PC-9 (cell line): ENCODE data around the gene FAM171A1. TPM values are rescaled to one million over a fixed set of nuclear protein-coding genes. Genes with fewer than 3 reads are reported as not detected.

Experiments
- BruUV-seq: library from RNA; stranded (reverse); fragments of 400-500 nt; replicated peaks from 2 replicates; lab custom pipeline; 2021; lab: Mats Ljungman, UMichigan
- CTCF ChIA-PET: fragments of 300-600 bp; sonication (Branson Sonifier 250); formaldehyde crosslinking; loops from one replicate; lab custom pipeline; 2022; ENCODE audit warnings: antibody characterized with exemption; lab: Charles Lee
- POLR2A ChIA-PET: fragments of 300-600 bp; sonication (Branson Sonifier 250); formaldehyde crosslinking; loops from one replicate; lab custom pipeline; 2022; ENCODE audit warnings: antibody characterized with exemption; ENCODE audit not compliant: unreplicated experiment; lab: Charles Lee
- DNase-seq, 2 experiments: peaks; one replicate each; pipeline versions ENCODE4 v3.0.0 to v3.0.0-alpha.2; 2015 to 2022; ENCODE audit warnings: mixed read lengths in 1 of 2
- H2AFZ ChIP-seq: fragments of 200-600 bp; sonication (generic); 2 replicates; pipeline ENCODE4 v1.8.1; 2017; ENCODE audit warnings: antibody characterized with exemption
- H3F3A ChIP-seq: fragments of 200-600 bp; sonication (generic); 2 replicates; pipeline ENCODE4 v1.8.1; 2017; ENCODE audit warnings: antibody characterized with exemption, mild to moderate bottlenecking, low read depth; ENCODE audit not compliant: insufficient read depth
- H3K27ac ChIP-seq: fragments of 200-600 bp; sonication (generic); 2 replicates; pipeline ENCODE4 v1.6.1; 2016; ENCODE audit warnings: mixed run types
- H3K27me3 ChIP-seq: fragments of 200-600 bp; sonication (generic); 2 replicates; pipeline ENCODE4 v1.6.1; 2016; ENCODE audit warnings: low read depth, mixed run types; ENCODE audit not compliant: insufficient read depth
- H3K36me3 ChIP-seq: fragments of 200-600 bp; sonication (generic); 2 replicates; pipeline ENCODE4 v1.6.1; 2016; ENCODE audit warnings: low read depth, mixed run types
- H3K4me1 ChIP-seq: fragments of 200-600 bp; sonication (generic); replicated peaks from 2 replicates; pipeline ENCODE4 v1.6.1; 2016; ENCODE audit warnings: mixed run types; ENCODE audit not compliant: insufficient read depth
- H3K4me2 ChIP-seq: fragments of 200-600 bp; sonication (generic); 2 replicates; pipeline ENCODE4 v1.6.1; 2017; ENCODE audit warnings: mixed run types
- H3K4me3 ChIP-seq: fragments of 200-600 bp; sonication (generic); 2 replicates; pipeline ENCODE4 v1.6.1; 2016; ENCODE audit warnings: mixed run types
- H3K79me2 ChIP-seq: fragments of 200-600 bp; sonication (generic); 2 replicates; pipeline ENCODE4 v1.6.1; 2017; ENCODE audit warnings: low read depth, mixed run types
- H3K9me2 ChIP-seq: fragments of 200-600 bp; sonication (generic); 2 replicates; pipeline ENCODE4 v1.8.1; 2017; ENCODE audit warnings: mild to moderate bottlenecking; ENCODE audit not compliant: insufficient read depth
- H3K9me3 ChIP-seq: fragments of 200-600 bp; sonication (generic); 2 replicates; pipeline ENCODE4 v1.8.1; 2016; ENCODE audit warnings: low read depth; ENCODE audit not compliant: insufficient read depth
- H4K20me1 ChIP-seq: fragments of 200-600 bp; sonication (generic); 2 replicates; pipeline ENCODE4 v1.8.1; 2017; ENCODE audit not compliant: insufficient read depth
- EZH2 ChIP-seq: fragments of 200-600 bp; sonication (generic); IDR thresholded peaks from 2 replicates; pipeline ENCODE4 v1.8.0; 2017; ENCODE audit warnings: antibody characterized with exemption, low read depth
- intact Hi-C: fragments of 100-400 bp; cut with micrococcal nuclease; formaldehyde crosslinking; loops from one replicate; pipeline ENCODE4 v1.10.0; 2022; ENCODE audit not compliant: unreplicated experiment
- total RNA-seq: library from RNA; stranded (reverse); gene quantifications from 2 replicates; pipeline ENCODE4 v1.2.3, GENCODE V29; 2021
- TF ChIP-seq, protein P1 (sequence below): fragments of 200-600 bp; sonication (generic); conservative IDR thresholded peaks from 2 replicates; pipeline ENCODE4 v1.6.1; 2017; ENCODE audit warnings: mixed run types, antibody characterized with exemption, mild to moderate bottlenecking, moderate library complexity

FAM171A1 gene
- total RNA-seq, 1 experiment from 2014 or later, result 3.0 TPM

DNA sequence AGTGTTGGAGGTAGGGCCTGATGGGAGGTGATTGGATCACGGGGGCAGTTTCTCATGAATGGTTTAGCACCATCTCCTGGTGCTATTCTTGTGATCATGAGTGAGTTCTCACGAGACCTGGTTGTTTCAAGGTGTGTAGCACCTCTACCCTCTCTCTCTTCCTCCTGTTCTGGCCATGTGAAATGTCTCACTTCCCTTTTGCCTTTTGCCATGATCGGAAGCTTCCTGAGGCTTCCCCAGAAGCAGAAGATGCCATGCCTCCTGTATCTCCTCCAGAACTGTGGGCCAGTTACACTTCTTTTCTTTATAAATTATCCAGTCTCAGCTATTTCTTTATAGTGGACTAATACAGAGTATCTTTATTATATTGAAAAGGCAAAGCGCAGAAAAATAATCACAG lies 90.1 kb downstream of the FAM171A1 start:
- Histone ChIP-seq H3K27me3 (peaks cover 75% of the 10 kb centered on the region), H3F3A (no peaks in the 10 kb centered on the region), H3K79me2 (no peaks in the 10 kb centered on the region), H3K4me2 (no peak overlapping the region), H3K9me2 (no peaks in the 10 kb centered on the region), H3K4me3 (no peak overlapping the region), H3K36me3 (no peaks in the 10 kb centered on the region), H4K20me1 (no peaks in the 10 kb centered on the region), H2AFZ (no peak overlapping the region), H3K4me1 (no peaks in the 10 kb centered on the region), H3K9me3 (no peaks in the 10 kb centered on the region), H3K27ac (no peak overlapping the region)
- intact Hi-C loops, result no loop called here
- TF ChIP-seq, protein P1, sequence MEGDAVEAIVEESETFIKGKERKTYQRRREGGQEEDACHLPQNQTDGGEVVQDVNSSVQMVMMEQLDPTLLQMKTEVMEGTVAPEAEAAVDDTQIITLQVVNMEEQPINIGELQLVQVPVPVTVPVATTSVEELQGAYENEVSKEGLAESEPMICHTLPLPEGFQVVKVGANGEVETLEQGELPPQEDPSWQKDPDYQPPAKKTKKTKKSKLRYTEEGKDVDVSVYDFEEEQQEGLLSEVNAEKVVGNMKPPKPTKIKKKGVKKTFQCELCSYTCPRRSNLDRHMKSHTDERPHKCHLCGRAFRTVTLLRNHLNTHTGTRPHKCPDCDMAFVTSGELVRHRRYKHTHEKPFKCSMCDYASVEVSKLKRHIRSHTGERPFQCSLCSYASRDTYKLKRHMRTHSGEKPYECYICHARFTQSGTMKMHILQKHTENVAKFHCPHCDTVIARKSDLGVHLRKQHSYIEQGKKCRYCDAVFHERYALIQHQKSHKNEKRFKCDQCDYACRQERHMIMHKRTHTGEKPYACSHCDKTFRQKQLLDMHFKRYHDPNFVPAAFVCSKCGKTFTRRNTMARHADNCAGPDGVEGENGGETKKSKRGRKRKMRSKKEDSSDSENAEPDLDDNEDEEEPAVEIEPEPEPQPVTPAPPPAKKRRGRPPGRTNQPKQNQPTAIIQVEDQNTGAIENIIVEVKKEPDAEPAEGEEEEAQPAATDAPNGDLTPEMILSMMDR, result no peak
- TF ChIP-seq EZH2, result no peak
- POLR2A ChIA-PET, result no interaction called here
- no peak for DNase-seq
- CTCF ChIA-PET, result no interaction called here
- no TSS peak for BruUV-seq

DNA sequence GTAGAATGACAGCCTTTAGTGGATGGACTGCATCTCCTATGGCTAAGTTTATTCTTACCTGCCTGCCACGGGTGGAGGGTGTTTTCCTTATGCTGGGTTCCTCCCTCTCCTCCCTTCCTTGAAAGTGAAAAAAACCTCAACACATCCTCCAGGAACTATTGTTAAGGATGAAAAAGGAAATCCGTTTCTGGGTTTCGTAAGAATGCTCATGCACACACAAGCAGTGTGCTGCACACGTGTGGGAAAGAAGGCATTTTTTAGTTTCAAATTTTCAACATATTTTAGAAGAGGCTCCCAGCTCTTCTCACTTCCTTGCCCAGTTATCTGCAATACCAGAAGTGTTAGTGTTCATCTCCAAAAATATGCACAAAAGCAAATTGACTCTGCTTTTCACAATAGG lies 90.6 kb downstream of the FAM171A1 start:
- intact Hi-C loops, result no loop called here
- Histone ChIP-seq H3K79me2 (no peaks in the 10 kb centered on the region), H3K36me3 (no peaks in the 10 kb centered on the region), H3K4me1 (no peaks in the 10 kb centered on the region), H3K27ac (no peak overlapping the region), H3F3A (no peaks in the 10 kb centered on the region), H3K4me2 (no peak overlapping the region), H3K4me3 (no peak overlapping the region), H2AFZ (no peak overlapping the region), H4K20me1 (no peaks in the 10 kb centered on the region), H3K9me3 (no peaks in the 10 kb centered on the region), H3K9me2 (no peaks in the 10 kb centered on the region), H3K27me3 (peaks cover 70% of the 10 kb centered on the region)
- BruUV-seq, result no TSS peak
- CTCF ChIA-PET, result no interaction called here
- POLR2A ChIA-PET, result no interaction called here
- TF ChIP-seq, protein P1, result no peak
- TF ChIP-seq EZH2, result no peak
- DNase-seq, result no peak

DNA sequence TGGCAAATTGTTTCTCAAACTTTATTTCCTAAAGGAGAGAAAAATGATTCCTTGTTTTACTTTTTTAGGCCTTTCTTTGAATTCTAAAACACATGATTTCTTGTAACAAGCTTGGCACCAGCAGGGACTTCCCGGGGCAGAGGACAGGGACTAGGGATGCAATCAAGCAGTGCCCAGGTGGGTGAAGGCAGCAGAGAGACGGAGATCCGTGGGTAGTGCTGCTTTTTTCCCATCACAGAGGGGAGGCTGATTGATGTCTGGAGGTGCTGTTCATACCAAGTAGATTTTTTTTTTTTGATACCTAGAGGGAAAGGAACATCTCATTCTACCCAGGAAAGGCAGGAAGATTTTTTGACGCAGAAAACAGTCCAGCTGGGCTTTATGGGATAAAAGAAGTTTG lies 91.9 kb downstream of the FAM171A1 start:
- intact Hi-C loops, result no loop called here
- H3K79me2 ChIP-seq, result no peaks in the 10 kb centered on the region
- no peak overlapping the region for H3K4me2 ChIP-seq
- CTCF ChIA-PET, result no interaction called here
- H3K9me2 ChIP-seq, result no peaks in the 10 kb centered on the region
- no peak overlapping the region for H3K27ac ChIP-seq
- H3F3A ChIP-seq, result no peaks in the 10 kb centered on the region
- TF ChIP-seq EZH2, result no peak
- TF ChIP-seq, protein P1, result no peak
- H2AFZ ChIP-seq, result no peak overlapping the region
- no TSS peak for BruUV-seq
- no peaks in the 10 kb centered on the region for H3K9me3 ChIP-seq
- H3K27me3 ChIP-seq, result peaks cover 58% of the 10 kb centered on the region
- no peaks in the 10 kb centered on the region for H3K36me3 ChIP-seq
- POLR2A ChIA-PET, result no interaction called here
- no peak overlapping the region for H3K4me3 ChIP-seq
- no peak for DNase-seq
- H3K4me1 ChIP-seq, result no peaks in the 10 kb centered on the region
- H4K20me1 ChIP-seq, result no peaks in the 10 kb centered on the region
